GM12864 (cell line): Measurements from ENCODE around the gene BTG2.

Experiments used
- DNase-seq: peaks from one replicate; pipeline ENCODE4 v3.0.0-alpha.2; 2011; ENCODE audit warnings: low read depth
- H3K4me3 ChIP-seq: 2 replicates; pipeline ENCODE4 v1.5.1; 2011; ENCODE audit warnings: mild to moderate bottlenecking, low read depth, low read length, control low read depth
- TF ChIP-seq, protein P1 (sequence below): IDR thresholded peaks from 2 replicates; pipeline ENCODE4 v1.5.1; 2011; ENCODE audit warnings: low read depth, mild to moderate bottlenecking, moderate library complexity, low read length, control low read depth, inconsistent platforms; ENCODE audit errors: missing control alignments

BTG2 gene

DNA sequence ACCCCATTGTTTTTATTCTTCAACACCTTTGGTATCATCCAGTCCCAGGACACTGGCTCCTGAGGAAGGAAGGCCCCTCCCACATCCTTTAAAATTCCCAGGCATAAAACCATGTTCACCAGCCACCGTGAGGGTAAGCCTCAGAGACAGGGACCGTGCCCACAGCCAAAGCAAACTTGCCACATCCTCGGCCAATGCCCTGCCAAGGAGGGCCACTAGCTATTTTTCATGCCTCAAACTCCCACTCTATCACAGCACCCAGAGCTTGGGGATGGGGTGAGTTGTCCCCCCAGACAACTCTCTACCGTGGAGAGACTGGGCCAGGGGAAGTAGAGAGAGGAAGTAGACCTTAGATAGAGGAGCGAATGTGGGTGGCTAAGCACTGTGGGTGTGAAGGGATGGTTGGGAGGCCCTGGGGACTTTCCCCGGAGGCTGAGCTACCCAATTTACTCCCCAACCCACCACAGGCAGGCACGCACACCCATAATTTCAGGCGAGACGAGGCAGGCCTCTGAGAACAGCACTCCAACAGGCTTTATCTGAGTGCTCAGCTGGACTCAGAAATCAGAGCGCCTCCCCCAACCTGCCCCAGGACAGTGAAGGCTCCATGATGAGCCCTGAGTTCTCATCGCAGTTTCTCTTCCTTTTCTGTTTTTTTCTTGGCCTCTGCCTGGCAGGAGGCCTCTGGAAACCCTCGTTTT, 15.9 kb upstream of the BTG2 start:
- TF ChIP-seq, protein P1, sequence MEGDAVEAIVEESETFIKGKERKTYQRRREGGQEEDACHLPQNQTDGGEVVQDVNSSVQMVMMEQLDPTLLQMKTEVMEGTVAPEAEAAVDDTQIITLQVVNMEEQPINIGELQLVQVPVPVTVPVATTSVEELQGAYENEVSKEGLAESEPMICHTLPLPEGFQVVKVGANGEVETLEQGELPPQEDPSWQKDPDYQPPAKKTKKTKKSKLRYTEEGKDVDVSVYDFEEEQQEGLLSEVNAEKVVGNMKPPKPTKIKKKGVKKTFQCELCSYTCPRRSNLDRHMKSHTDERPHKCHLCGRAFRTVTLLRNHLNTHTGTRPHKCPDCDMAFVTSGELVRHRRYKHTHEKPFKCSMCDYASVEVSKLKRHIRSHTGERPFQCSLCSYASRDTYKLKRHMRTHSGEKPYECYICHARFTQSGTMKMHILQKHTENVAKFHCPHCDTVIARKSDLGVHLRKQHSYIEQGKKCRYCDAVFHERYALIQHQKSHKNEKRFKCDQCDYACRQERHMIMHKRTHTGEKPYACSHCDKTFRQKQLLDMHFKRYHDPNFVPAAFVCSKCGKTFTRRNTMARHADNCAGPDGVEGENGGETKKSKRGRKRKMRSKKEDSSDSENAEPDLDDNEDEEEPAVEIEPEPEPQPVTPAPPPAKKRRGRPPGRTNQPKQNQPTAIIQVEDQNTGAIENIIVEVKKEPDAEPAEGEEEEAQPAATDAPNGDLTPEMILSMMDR: peak; percentile 0

DNA sequence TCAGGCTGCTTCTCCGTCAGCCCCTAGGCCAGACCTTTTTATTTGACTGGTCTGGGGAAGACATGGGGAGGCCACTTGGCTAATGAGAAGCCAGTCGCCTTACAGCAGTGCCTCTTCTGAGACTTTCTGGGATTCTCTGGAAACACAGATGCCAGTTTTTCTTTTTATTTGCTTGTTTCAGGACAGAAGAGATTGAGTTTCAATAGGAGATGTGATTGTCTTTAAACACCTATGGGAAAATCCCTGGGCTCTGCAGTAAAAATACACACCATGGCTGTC, 15.4 kb upstream of the BTG2 start:
- DNase-seq: no peak
- peak overlapping the region; percentile 46 for H3K4me3 ChIP-seq
- TF ChIP-seq, protein P1: no peak

More for the DNA sequence above, 15.9 kb upstream of the BTG2 start:
- DNase-seq: peak; percentile 98
- peak overlapping the region; percentile 46 for H3K4me3 ChIP-seq

DNA sequence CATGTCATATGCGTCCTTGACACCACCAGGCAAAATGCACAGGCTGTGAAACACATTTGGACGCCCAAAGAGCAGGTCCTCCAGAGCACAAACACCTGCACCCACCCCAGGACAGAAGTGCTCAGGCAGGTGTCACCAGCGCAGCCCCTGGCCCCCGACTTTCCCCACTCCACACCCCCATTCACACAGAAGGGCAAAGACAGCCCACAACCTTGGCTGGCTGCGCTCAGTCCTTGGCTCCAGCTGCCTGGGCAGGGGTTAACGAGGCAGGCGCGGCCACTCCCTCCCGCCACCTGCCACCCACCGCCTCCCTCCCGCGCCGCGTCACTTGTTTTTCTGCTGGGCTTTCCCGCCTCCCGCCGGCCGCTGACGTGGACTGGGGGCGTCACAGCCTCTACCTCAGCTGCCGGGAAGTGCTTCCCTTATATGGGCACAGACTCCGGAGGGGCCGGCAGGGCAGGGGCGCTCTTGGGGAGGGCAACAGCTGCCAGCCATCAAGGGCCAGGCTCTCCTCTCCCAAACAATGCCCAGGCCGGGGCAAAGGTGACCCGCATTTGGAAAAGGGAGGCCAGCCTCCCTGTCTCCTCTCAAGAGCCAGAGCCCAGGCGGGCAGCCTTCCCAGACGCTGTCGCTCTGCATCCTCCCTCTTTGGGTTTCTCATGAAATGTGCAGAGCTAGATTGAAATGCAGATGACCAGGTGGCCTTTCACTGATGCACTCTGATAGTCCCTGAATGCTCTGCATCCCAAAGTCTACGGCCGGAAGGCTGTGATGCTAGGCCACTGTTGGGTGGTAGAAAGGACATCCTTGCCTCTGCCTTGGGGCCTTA, 14.8 kb upstream of the BTG2 start:
- peak overlapping the region; percentile 46 for H3K4me3 ChIP-seq
- peak; percentile 77 for DNase-seq
- TF ChIP-seq, protein P1: no peak

DNA sequence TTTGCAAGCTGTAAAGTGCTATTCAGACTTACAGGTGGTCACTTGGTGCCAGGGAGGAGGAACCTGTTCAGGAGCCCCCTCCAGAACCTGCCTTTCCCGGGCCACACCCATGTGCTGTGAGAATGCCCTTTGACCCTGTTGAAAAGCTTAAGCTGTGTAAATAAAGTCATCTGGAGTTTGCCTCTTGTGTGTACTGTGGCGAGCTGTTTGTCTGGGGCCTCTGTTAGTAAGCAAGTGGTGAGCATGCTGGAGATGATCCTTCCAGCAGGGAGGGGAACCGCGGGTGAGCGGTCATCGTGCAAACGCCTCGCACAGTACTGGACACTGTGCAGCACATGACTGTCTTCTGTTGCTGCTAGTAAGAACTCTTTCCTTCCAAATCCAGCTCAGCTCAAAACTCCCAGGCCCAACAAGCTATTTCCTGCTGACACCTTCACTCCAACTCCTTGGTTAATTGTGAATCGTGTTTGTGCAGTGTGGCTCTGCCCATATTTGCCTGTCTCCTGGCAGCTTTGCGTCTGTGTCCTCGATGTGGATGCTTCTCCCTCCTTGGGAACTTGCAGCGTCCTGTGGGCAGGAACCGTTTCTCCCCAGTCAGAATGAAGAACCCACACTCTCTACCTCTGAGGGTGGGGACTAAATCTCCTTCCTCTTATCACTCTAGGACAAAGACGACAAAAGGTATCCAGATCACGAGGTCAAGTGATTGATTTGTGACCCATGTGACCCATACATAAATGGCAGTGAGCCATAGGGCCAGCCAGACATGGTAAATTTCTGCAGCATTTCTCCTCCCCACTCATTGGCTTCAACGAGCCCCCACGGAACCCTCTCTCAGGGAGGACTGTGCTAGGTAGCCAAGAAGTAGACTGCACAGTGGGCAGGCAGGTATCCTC, 13.9 kb upstream of the BTG2 start:
- no peak for DNase-seq
- TF ChIP-seq, protein P1: no peak
- no peak overlapping the region for H3K4me3 ChIP-seq

DNA sequence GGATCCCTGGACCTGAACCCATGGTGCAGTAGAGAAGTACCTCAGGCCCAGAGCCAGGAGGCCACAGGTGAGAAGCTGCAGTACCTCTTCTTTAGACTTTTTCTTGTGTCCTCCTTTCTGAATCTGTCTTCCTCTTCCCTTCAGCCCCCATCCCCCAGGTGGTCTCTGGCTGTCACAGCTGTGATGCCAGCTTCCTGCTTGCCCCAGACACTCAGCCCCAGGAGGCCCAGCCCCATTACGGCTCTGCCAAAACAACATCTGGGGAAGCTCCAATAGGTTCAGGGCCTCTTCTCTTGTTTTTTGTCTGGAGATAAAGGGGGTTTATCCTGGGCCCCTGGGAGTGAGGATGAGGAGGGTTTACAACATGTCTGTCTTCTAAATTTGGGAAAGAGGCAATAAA, 9.5 kb upstream of the BTG2 start:
- no peak for DNase-seq
- TF ChIP-seq, protein P1: no peak
- H3K4me3 ChIP-seq: no peak overlapping the region

DNA sequence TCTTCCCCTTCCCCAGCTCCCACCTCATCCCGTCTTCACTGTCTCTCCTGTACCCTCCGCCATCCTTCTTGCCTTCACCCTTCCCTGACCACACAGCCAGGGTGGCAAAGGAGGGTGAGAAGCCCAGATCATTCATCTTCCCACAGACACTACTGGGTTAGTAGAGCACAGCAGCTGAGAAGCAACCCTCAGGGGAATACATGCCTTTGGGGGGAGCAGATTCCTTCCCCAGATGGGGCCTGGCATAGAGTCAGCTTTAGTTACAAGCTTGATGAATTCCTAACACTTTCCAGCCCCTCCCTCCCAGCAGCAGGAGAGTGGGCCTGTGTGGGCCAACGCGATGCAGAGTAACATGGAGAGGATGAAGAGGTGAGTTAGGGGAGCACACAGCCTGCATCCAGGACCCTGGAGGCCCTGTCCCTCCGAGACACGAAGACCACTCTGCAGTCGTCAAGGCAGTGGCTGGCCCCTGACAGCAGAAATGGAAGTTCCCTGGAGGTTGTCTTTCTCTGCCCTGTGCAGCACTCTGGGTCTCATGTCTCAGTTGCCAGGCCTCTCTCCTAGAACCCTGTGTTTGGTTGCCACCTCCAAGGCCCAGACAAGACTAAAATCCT, 8.8 kb upstream of the BTG2 start:
- no peak overlapping the region for H3K4me3 ChIP-seq
- TF ChIP-seq, protein P1: no peak
- no peak for DNase-seq
